GM18907 (cell line): ENCODE results near the gene MUSTN1.

Experiments
- ATAC-seq: cut with Tn5 transposase; IDR thresholded peaks from one replicate; pipeline ENCODE4 v1.9.1; 2021; ENCODE audit warnings: mild to moderate bottlenecking, moderate library complexity; ENCODE audit not compliant: unreplicated experiment

MUSTN1 gene

GRCh38 chr3:52787672-52788625, 46.9 kb downstream of the MUSTN1 start:
- no peak for ATAC-seq

DNA sequence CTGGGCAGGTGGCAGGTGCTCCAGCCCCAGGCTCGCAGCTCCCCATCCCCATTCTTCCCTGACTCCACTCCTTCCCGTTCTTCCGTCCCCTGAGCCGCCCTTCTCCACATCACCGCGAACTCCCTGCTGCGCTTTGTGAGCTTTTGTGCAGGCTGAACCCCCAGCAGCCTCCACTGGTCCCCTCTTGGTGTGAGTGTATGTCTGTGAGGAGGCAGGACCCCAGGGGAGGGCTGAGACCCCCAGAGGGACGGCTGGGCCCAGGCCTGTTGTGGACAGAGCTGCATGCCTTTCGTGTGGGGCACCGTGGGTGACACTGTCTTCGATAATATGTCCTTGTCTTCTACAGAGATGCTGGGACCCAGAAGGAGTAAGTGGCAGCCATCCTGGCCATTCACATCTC, 47.6 kb downstream of the MUSTN1 start:
- ATAC-seq: no peak

DNA sequence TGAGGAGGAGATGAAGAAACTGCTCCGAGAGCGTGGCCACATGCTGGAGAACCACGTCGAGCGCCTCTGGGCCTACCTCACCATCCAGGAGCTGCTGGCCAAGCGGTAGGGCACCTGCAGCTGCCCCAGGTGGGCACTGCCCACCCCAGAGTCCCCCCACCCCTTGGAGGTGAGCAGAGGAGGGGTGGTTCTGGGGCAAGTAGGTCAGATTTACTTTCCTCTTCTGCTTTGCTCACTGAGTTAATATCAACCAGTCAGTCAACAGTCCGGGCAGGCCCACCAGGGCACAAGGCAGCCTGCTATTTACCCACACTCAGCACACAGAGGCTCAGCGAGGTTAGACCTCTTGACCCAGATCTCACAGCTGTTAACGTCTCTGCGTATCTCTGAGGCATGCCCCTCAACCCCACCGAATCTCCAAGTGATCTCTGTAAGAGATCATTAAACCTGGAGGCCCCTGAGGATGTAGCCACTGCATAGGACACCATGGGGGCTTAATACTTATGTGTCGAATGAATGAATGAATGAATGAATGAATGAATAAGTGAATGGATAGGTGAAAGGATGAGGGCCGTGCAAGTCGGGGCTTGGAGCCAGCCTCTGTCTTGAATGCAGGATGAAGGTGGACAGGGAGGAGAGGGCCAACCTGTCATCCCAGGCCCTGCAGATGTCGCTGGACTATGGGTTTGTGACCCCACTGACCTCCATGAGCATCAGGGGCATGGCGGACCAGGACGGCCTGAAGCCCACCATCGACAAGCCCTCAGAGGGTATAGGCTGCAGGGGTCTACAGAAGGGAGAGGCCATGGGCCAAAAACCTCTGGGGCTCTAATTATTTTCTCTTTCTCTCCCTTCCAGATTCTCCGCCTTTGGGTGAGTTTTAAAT, 48.2 kb downstream of the MUSTN1 start:
- no peak for ATAC-seq

DNA sequence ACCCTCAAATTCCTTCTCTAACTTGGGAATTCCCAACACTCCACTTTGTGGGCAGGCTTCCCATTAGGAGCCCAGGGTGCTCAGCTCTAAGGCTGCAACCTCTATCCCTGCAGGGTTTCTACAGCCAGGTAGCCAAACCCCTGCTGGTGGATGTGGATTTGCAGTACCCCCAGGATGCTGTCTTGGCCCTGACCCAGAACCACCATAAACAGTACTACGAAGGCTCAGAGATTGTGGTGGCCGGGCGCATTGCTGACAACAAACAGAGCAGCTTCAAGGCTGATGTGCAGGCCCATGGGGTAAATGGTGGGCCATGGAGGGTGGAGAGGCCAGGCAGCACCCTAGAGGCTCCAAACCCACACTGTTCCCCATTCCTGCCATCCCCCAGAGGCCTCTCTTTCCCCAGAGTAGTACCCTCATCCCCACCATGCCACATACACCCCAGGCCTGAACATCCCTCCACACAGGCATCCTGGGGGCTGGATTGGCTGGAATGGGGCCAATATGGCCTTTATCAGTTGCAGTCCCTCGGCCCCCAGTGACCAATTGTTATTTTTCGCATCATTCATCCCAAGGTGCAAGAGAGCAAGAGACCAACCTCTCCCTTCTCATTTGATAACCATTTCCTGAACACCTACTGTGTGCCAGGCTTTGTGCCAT, 49.8 kb downstream of the MUSTN1 start:
- no peak for ATAC-seq

DNA sequence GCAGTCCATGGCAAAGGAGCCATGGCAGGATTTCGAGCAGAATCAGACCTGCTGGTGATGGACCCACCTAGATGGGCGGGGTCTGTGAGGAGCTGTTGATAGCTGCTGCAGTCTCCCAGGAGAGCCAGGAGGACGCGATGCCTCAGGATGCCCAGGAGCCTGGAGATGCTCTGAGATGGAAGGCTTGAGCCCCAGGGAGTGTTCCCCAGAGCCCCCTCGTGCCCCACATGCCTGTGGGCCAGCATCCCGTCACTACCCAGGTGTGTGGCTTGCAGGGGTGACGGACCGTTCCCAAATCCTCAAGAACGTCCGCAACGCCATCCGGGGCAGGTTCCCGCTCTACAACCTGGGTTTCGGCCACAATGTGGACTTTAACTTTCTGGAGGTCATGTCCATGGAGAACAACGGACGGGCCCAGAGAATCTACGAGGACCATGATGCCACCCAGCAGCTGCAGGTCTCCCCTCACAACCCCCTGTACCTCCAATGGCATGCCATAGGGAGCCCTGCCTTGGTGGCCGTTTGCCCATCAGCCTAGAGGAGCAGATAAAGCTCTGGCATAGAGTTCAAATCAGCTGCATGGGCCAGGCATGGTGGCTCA, 50.7 kb downstream of the MUSTN1 start:
- no peak for ATAC-seq

- no peak for ATAC-seq
Measured at GRCh38 chr3:52783211-52783555, 51.6 kb downstream of the MUSTN1 start.
